H1 (cell line): Measurements from ENCODE around the gene DAPK1. TPM values are rescaled to one million over a fixed set of nuclear protein-coding genes. Genes with fewer than 3 reads are reported as not detected.

Experiments
- CTCF ChIA-PET: fragments of 300-600 bp; sonication (Branson Sonifier 250); formaldehyde crosslinking; loops from one replicate; lab custom pipeline; 2021; ENCODE audit not compliant: partially characterized antibody; lab: Charles Lee
- POLR2A ChIA-PET: fragments of 300-600 bp; sonication (Branson Sonifier 250); formaldehyde crosslinking; loops from one replicate; lab custom pipeline; 2021; ENCODE audit warnings: inconsistent platforms; ENCODE audit not compliant: partially characterized antibody; lab: Charles Lee
- DNase-seq, 2 experiments: peaks; one replicate each; pipeline versions ENCODE4 v3.0.0 to v3.0.0-alpha.2; 2010 to 2022; ENCODE audit warnings: low spot score in 2 of 2, low read depth in 1 of 2, mixed read lengths in 1 of 2
- FAIRE-seq: peaks from 2 replicates; lab custom pipeline; 2011; peaks lifted over from hg19 to GRCh38; lab: Jason Lieb, UNC
- H2AFZ ChIP-seq: 2 replicates; pipeline ENCODE4 v1.8.1; 2012; ENCODE audit warnings: low read length, inconsistent platforms
- H2AK5ac ChIP-seq: 2 replicates; pipeline ENCODE4 v1.6.1; 2013; ENCODE audit warnings: low read depth, low read length
- H2BK120ac ChIP-seq: replicated peaks from 2 replicates; pipeline ENCODE3; 2013; ENCODE audit warnings: low read depth, low read length, inconsistent platforms
- H2BK12ac ChIP-seq: 2 replicates; pipeline ENCODE4 v1.6.1; 2013; ENCODE audit warnings: low read depth, low read length
- H2BK15ac ChIP-seq: 2 replicates; pipeline ENCODE4 v1.6.1; 2013; ENCODE audit warnings: low read length
- H2BK20ac ChIP-seq: 2 replicates; pipeline ENCODE4 v1.6.1; 2013; ENCODE audit warnings: low read length
- H2BK5ac ChIP-seq: 2 replicates; pipeline ENCODE4 v1.6.1; 2013; ENCODE audit warnings: low read depth, low read length
- H3K14ac ChIP-seq: 2 replicates; pipeline ENCODE4 v1.6.1; 2013; ENCODE audit warnings: inconsistent platforms; ENCODE audit not compliant: insufficient read length
- H3K18ac ChIP-seq: 2 replicates; pipeline ENCODE4 v1.6.1; 2013; ENCODE audit warnings: low read length; ENCODE audit errors: extremely low read depth
- H3K23ac ChIP-seq: 2 replicates; pipeline ENCODE4 v1.6.1; 2013; ENCODE audit warnings: inconsistent platforms; ENCODE audit not compliant: insufficient read length
- H3K23me2 ChIP-seq: 2 replicates; pipeline ENCODE4 v1.6.1; 2013; ENCODE audit warnings: low read depth, low read length
- H3K27ac ChIP-seq: 2 replicates; pipeline ENCODE4 v1.6.1; 2011; ENCODE audit warnings: low read depth, low read length, inconsistent platforms
- H3K27me3 ChIP-seq, 4 experiments: replicated peaks in 1 of 4; 1 replicate in 1 of 4; 2 replicates in 3 of 4; pipeline versions ENCODE4 v1.6.1 to v1.8.1; 2011 to 2013; ENCODE audit warnings: low read length in 3 of 4, mild to moderate bottlenecking in 3 of 4, inconsistent platforms in 2 of 4, mixed read lengths in 2 of 4, moderate library complexity in 1 of 4; ENCODE audit not compliant: control insufficient read depth in 3 of 4, insufficient read depth in 3 of 4; ENCODE audit errors: extremely low read depth in 1 of 4
- H3K36me3 ChIP-seq, 4 experiments: 2 replicates each; pipeline versions ENCODE4 v1.6.1 to v1.8.1; 2011 to 2013; ENCODE audit warnings: mild to moderate bottlenecking in 4 of 4, low read length in 3 of 4, moderate library complexity in 2 of 4, control low read depth in 1 of 4, inconsistent platforms in 1 of 4; ENCODE audit not compliant: insufficient read depth in 4 of 4, control insufficient read depth in 2 of 4
- H3K4ac ChIP-seq: replicated peaks from 2 replicates; pipeline ENCODE3; 2013; ENCODE audit warnings: low read length, low read depth, mixed read lengths, inconsistent platforms; ENCODE audit not compliant: insufficient read length
- H3K4me1 ChIP-seq, 4 experiments: replicated peaks in 1 of 4; 1 replicate in 1 of 4; 2 replicates in 3 of 4; pipeline versions ENCODE4 v1.6.1 to v1.8.1; 2011 to 2013; ENCODE audit warnings: low read length in 3 of 4, inconsistent platforms in 2 of 4, mixed read lengths in 1 of 4; ENCODE audit not compliant: insufficient read depth in 4 of 4, control insufficient read depth in 3 of 4
- H3K4me2 ChIP-seq, 2 experiments: 2 replicates each; pipeline versions ENCODE4 v1.6.1 to v1.8.1; 2011 to 2013; ENCODE audit warnings: low read depth in 2 of 2, low read length in 2 of 2, control low read depth in 1 of 2, inconsistent platforms in 1 of 2, mild to moderate bottlenecking in 1 of 2; ENCODE audit not compliant: insufficient read depth in 1 of 2
- H3K4me3 ChIP-seq, 4 experiments: fragments of 200-600, 300-600 bp in 1 of 4; sonication (generic), shearing (Covaris generic), sonication (Bioruptor Twin) in 1 of 4; 2 replicates each; pipeline versions ENCODE4 v1.5.1 to v1.8.1; 2011 to 2016; ENCODE audit warnings: low read length in 4 of 4, low read depth in 3 of 4, control low read depth in 2 of 4, inconsistent platforms in 2 of 4, mild to moderate bottlenecking in 2 of 4, mixed read lengths in 1 of 4, moderate library complexity in 1 of 4; ENCODE audit not compliant: insufficient read depth in 2 of 4; ENCODE audit errors: extremely low read depth in 1 of 4
- H3K56ac ChIP-seq: replicated peaks from 2 replicates; pipeline ENCODE3; 2013; ENCODE audit warnings: low read depth, mild to moderate bottlenecking, mixed read lengths, low read length, inconsistent platforms; ENCODE audit not compliant: insufficient read length
- H3K79me1 ChIP-seq: 2 replicates; pipeline ENCODE4 v1.6.1; 2013; ENCODE audit warnings: low read depth, low read length, control low read depth
- H3K79me2 ChIP-seq, 2 experiments: 2 replicates each; pipeline versions ENCODE4 v1.6.1 to v1.8.1; 2012 to 2013; ENCODE audit warnings: low read length in 2 of 2, mild to moderate bottlenecking in 2 of 2, inconsistent platforms in 1 of 2; ENCODE audit not compliant: insufficient read depth in 2 of 2, control insufficient read depth in 1 of 2
- H3K9ac ChIP-seq, 4 experiments: replicated peaks in 1 of 4; 1 replicate in 1 of 4; 2 replicates in 3 of 4; pipeline versions ENCODE4 v1.6.1 to v1.8.1; 2011 to 2013; ENCODE audit warnings: low read depth in 3 of 4, low read length in 3 of 4, control low read depth in 2 of 4, mild to moderate bottlenecking in 2 of 4, moderate library complexity in 2 of 4, inconsistent platforms in 1 of 4; ENCODE audit errors: extremely low read depth in 1 of 4
- H3K9me3 ChIP-seq, 2 experiments: 2 replicates each; pipeline versions ENCODE4 v1.6.1 to v1.8.1; 2012 to 2013; ENCODE audit warnings: mild to moderate bottlenecking in 2 of 2, moderate library complexity in 2 of 2, control low read depth in 1 of 2, inconsistent platforms in 1 of 2, low read depth in 1 of 2, low read length in 1 of 2, mixed read lengths in 1 of 2; ENCODE audit not compliant: insufficient read depth in 2 of 2
- H4K20me1 ChIP-seq, 2 experiments: replicated peaks in 1 of 2; 2 replicates each; pipeline versions ENCODE3 to v1.8.1; 2011 to 2013; ENCODE audit warnings: inconsistent platforms in 2 of 2, low read length in 2 of 2, mild to moderate bottlenecking in 1 of 2; ENCODE audit not compliant: insufficient read depth in 2 of 2, control insufficient read depth in 1 of 2
- H4K5ac ChIP-seq: 2 replicates; pipeline ENCODE4 v1.6.1; 2013; ENCODE audit warnings: low read length, low read depth, mixed read lengths, inconsistent platforms; ENCODE audit not compliant: insufficient read length
- H4K8ac ChIP-seq: 2 replicates; pipeline ENCODE4 v1.8.0; 2013; ENCODE audit warnings: mild to moderate bottlenecking, moderate library complexity, low read length, inconsistent platforms; ENCODE audit not compliant: insufficient read depth; ENCODE audit errors: extremely low read depth
- H4K91ac ChIP-seq: replicated peaks from 2 replicates; pipeline ENCODE3; 2013; ENCODE audit warnings: low read length, mixed read lengths, inconsistent platforms; ENCODE audit not compliant: insufficient read length
- POLR2AphosphoS5 ChIP-seq: IDR thresholded peaks from 2 replicates; pipeline ENCODE4 v1.6.1; 2011; ENCODE audit warnings: low read depth, low read length
- RFX5 ChIP-seq: IDR thresholded peaks from 2 replicates; pipeline ENCODE4 v1.6.1; 2011; ENCODE audit warnings: low read depth, low read length, improper control_type of control experiment, borderline replicate concordance
- SIN3A ChIP-seq, 2 experiments: IDR thresholded peaks in 1 of 2; conservative IDR thresholded peaks in 1 of 2; 2 replicates each; pipeline ENCODE4 v1.6.1; 2011 to 2012; ENCODE audit warnings: low read length in 2 of 2, improper control_type of control experiment in 1 of 2, low read depth in 1 of 2, mild to moderate bottlenecking in 1 of 2
- SUZ12 ChIP-seq: fragments of 200-600 bp; sonication (generic); IDR thresholded peaks from 2 replicates; pipeline ENCODE4 v1.6.1; 2012; ENCODE audit warnings: mild to moderate bottlenecking, inconsistent platforms, low read length, moderate library complexity, mixed read lengths
- WGBS, 2 experiments: shearing (Covaris generic) in 1 of 2; methylation state at CpG; one replicate each; pipeline versions ENCODE4 v1.1.6 to v1.1.7; 2013 to 2015; ENCODE audit warnings: low lambda C conversion rate in 2 of 2, mixed read lengths in 2 of 2, inconsistent platforms in 1 of 2, low coverage in 1 of 2, missing lambda C conversion rate in 1 of 2; ENCODE audit not compliant: insufficient replicate concordance in 2 of 2, insufficient coverage in 1 of 2, insufficient read length in 1 of 2; ENCODE audit errors: extremely low coverage in 1 of 2, missing lambda C conversion rate in 1 of 2; 5-methylcytosine and 5-hydroxymethylcytosine counted together
- polyA plus RNA-seq, 7 experiments: library from polyadenylated mRNA; depleted of rRNA in 3 of 7; stranded (reverse) in 5 of 7; unstranded in 2 of 7; fragments of >200 nt in 5 of 7; fragments of 200-250 nt in 2 of 7; gene quantifications; 1 replicate in 5 of 7; 2 replicates in 1 of 7; 4 replicates in 1 of 7; pipeline versions ENCODE4 v1.2.1 to v1.2.3, GENCODE V29; 2011 to 2013; ENCODE audit warnings: missing spikeins in 2 of 7, mixed read lengths in 2 of 7
- total RNA-seq: library from RNA; stranded (reverse); fragmentation: NEBNext Ultra II Directional; extraction: Animal tissue kit (Norgen Biotek cat#: 25700); gene quantifications from 2 replicates; pipeline ENCODE4 v1.2.1, GENCODE V29; 2021

Gene DAPK1
- total and polyA plus RNA-seq, 2 of the 8 experiments (the other 6 are each of a cell fraction or from before 2014, with no cell fraction given) = 62.4 to 131 TPM

DNA sequence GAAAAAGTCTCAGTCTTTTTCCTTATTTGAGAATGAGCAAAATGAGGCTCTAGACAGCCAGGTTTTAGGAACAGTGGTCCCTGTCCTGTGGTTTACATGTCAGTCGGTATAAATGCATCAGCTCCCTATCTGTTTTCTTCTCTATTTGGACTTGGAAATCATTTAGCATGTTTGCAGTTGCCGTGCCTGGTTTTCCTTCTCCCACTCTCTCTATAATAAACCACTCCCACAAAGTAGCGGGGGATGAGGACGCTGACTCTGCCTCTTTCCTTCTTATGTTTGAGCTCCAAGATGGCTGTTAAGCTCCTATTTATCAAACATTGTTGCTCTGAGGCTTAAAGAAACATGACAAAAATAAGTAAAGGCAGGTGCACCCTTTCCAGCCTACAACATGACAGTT lies 171.1 kb downstream of the DAPK1 start:
- H2BK5ac ChIP-seq = no peak overlapping the region
- CTCF ChIA-PET = interaction anchor here (0.6 to 3.5 kb wide), 9 partner anchors 9 to 334 kb away, joined by 3 to 20 read pairs (median 4); partner anchors contain the start of gene DAPK1
- peaks cover 0 to 5% (median 2%) of the 10 kb centered on the region in 4 experiments; a peak in 2 of 7 replicates for H3K4me1 ChIP-seq
- H3K27me3 ChIP-seq = no peaks in the 10 kb centered on the region
- H3K9me3 ChIP-seq = no peaks in the 10 kb centered on the region
- no peak overlapping the region for H3K18ac ChIP-seq
- no peak overlapping the region for H3K9ac ChIP-seq
- TF ChIP-seq SIN3A (conservative IDR thresholded peaks at IDR 0.05 in 1 of 2, IDR thresholded peaks at IDR 0.05 in 1 of 2; ENCODE audit: low read depth in 1 of 2, low read length in 2 of 2) = no peak
- no peak for TF ChIP-seq SUZ12
- no peak for TF ChIP-seq RFX5
- no peak for TF ChIP-seq POLR2AphosphoS5
- no peak overlapping the region for H2BK120ac ChIP-seq
- H3K23me2 ChIP-seq = no peaks in the 10 kb centered on the region
- POLR2A ChIA-PET = interaction anchor here (1.0 kb wide), 1 partner anchor 104 kb away, joined by 3 read pairs; no protein-coding TSS in a partner anchor
- H3K27ac ChIP-seq = no peak overlapping the region
- no peak overlapping the region for H3K4me3 ChIP-seq
- 94% methylated on average over 2 of the region's 4 CpGs; no CpG with 5 or more reads in 1 of the 2 experiments for WGBS, 2 experiments
- H4K8ac ChIP-seq = no peak overlapping the region
- H4K5ac ChIP-seq = no peak overlapping the region
- H4K91ac ChIP-seq = no peak overlapping the region
- no peaks in the 10 kb centered on the region for H3K79me2 ChIP-seq
- H2AK5ac ChIP-seq = no peak overlapping the region
- H3K79me1 ChIP-seq = no peaks in the 10 kb centered on the region; the same call in 1 of the 2 replicates
- no peak overlapping the region for H2AFZ ChIP-seq
- H3K56ac ChIP-seq = no peak overlapping the region
- H3K36me3 ChIP-seq = peaks cover 4 to 52% (median 16%) of the 10 kb centered on the region in 4 experiments; a peak in 7 of 8 replicates
- H2BK20ac ChIP-seq = no peak overlapping the region
- no peak for DNase-seq
- H4K20me1 ChIP-seq = no peaks in the 10 kb centered on the region
- H2BK12ac ChIP-seq = no peak overlapping the region
- no peak overlapping the region for H3K23ac ChIP-seq
- no peak overlapping the region for H2BK15ac ChIP-seq
- H3K4me2 ChIP-seq = no peak overlapping the region
- FAIRE-seq = no peak
- H3K4ac ChIP-seq = no peak overlapping the region
- no peak overlapping the region for H3K14ac ChIP-seq
